Measurements from ENCODE around the gene FNTB. TPM values are rescaled to one million over a fixed set of nuclear protein-coding genes. Genes with fewer than 3 reads are reported as not detected.

Gene FNTB
- total RNA-seq, 1 donor from 2014 or later = 14.0 TPM

DNA sequence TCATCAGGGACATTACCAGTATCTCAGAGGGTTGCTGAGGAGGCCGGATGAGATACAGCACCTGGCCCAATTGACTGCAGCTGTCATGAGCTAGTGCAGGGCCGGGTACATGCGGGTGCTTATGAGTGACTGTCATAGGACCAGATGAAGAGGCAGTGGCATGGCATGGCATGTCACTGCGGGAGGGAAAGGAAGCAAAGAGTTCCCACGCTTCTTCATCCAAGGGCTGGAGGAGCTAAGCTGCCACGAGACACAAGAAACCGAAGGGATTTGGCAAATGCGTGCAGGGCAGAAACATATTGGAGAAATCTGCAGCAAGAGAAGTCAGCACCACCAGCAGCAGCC is 33.4 kb upstream of the FNTB start:
- DNase-seq (ENCODE audit: low read depth) = no peak

- DNase-seq (ENCODE audit: low read depth) = no peak
Measured at GRCh38 chr14:64953661-64954060, 33.0 kb upstream of the FNTB start.

- DNase-seq (ENCODE audit: low read depth) = no peak
Measured at GRCh38 chr14:64954491-64955240, 32.0 kb upstream of the FNTB start.

DNA sequence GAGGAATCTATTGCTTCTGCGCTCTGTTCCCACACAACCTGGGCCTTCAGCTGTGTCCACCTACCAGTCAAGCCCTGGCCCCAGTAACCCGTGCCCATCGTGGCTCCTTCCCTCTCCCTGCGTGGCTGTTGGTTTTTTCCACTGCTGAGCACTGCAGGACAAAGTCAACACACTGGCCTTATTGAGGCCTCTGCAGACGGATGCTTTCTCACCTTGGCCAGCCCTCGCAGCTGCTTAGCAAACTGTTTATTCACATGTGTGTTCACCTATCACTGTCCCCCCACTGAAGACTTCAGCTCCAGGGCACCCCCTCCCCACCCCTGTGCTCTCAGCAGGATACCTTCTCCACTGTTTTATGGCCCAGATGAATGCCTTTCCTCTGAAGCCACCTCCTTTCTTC is 31.4 kb upstream of the FNTB start:
- no peak for DNase-seq (ENCODE audit: low read depth)

GRCh38 chr14:64956697-64957406 is 29.8 kb upstream of the FNTB start:
- no peak for DNase-seq (ENCODE audit: low read depth)

DNA sequence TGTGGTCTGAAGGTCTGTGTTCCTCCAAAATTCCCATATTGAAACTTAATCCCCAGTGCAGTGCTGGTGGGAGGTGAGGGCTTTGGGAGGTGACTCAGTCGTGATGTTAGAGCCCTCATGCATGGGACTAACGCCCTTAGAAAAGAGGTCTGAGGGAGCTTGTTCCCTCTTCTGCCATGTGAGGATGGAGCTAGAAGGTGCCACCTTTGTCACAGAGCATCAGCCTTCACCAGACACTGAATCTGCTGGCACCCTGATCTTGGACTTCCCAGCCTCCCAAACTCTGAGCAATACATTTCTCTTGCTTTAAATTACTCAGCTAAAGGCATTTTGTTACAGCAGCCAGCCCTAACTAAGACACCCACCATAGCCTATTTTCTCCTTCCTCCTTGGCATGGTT is 28.5 kb upstream of the FNTB start:
- DNase-seq (ENCODE audit: low read depth) = no peak

DNA sequence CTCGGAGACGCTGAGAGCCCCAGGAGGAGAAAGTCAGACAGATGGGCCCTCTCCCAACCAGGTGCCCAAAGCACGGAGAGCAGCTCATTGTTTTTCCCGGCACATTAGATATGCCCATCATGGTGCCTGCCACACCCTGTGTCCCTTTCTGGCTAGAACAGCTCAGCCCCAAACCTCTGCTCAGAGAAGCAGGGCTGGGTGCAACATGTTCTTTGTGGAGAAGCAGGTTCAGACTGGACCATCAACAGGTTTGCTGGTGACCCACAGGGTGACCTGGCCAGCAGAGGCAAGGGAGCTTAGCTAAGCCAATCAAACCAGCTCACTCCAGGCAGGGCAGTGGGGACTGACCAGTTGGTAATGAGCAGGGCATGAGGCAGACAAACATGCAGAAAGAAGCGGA is 28.0 kb upstream of the FNTB start:
- DNase-seq (ENCODE audit: low read depth) = peak; percentile 39

DNA sequence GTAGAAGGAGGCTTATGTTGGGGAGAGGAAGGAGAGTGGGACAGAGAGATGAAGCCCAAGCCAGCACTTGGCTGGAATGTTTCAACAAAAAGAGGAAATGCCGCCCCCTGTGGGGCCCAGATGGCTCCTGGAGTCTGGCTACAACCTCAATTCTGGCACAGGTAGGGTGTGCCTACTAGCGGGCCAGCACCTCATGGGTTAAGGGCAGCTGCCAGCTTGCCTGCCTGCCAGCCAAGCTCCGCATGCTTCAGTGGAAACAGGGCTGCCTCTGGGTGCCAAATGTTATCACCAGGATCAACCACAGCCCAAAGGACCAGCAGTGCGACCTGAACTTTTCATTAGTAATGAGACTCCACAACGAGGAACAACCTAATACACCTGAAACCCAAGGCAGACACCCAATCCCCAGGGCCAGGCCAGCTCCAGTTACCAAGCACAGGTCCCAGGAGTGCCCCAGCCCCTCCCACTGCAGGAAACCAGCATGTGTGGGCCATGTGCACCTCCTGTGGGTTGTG is 25.9 kb upstream of the FNTB start:
- DNase-seq (ENCODE audit: low read depth) = no peak

GRCh38 chr14:64963611-64964010 is 23.1 kb upstream of the FNTB start:
- DNase-seq (ENCODE audit: low read depth) = no peak

GRCh38 chr14:64965356-64966000 is 21.2 kb upstream of the FNTB start:
- no peak for DNase-seq (ENCODE audit: low read depth)

- DNase-seq (ENCODE audit: low read depth) = no peak
Measured at GRCh38 chr14:64966976-64967375, 19.7 kb upstream of the FNTB start.

DNA sequence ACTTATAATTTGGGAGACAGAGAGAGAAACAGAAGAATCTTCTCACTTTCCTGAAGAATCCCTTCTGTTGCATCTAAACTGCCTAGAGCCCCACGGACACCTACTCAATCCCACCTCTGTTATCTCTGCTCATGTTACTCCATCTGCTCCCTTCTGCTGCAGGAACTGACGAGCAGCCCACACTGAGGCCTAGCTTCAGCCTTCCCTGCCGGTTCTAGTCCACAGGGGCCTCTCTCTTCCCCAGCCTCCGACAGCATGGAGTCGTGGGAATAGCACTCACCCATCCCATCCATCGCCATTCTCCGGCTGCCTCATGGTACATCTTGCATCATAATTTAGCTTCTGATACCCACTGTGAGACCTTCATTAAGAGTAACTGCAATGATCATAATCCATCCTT is 18.5 kb upstream of the FNTB start:
- DNase-seq (ENCODE audit: low read depth) = no peak

DNA sequence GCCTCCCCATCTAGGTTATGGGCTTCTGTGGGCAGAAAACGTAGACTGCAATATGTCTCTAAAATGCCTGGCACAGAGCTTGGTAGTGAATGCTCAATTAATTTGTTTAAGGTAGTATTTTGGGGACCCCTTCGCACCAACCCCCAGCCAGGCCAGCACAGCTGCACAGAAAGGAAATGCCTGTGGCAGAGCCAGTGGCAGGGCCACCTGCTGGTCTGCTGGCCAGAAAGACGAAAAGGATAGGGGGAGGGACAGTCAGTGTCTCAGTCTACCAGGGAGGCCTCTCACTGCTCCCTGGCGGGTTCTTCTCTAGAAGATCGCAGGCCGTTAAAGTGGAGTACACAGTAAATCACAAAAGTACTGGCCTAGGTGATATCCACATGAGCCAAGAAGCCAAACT is 18.0 kb upstream of the FNTB start:
- DNase-seq (ENCODE audit: low read depth) = no peak

DNA sequence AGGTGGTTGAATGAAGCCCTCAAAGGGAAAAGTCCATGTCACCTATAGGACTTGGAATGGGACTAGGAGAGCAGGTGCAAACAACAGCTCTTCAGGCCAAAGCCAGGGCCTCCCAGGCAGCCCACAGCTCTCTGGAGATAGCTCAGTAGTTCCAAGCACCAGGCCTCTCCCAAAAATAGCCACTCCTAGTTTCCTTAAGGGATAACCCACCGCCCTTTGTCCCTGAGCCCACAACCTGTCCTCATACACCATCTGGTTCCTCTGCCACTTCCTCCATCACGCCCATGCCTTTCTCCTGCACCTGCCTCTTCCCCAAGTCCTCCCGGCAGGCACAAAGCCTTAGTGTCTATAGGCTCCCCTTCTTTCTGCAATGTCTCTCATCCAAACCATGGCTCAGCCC is 16.7 kb upstream of the FNTB start:
- no peak for DNase-seq (ENCODE audit: low read depth)

GRCh38 chr14:64970776-64971477 is 15.8 kb upstream of the FNTB start:
- DNase-seq (ENCODE audit: low read depth) = no peak

DNA sequence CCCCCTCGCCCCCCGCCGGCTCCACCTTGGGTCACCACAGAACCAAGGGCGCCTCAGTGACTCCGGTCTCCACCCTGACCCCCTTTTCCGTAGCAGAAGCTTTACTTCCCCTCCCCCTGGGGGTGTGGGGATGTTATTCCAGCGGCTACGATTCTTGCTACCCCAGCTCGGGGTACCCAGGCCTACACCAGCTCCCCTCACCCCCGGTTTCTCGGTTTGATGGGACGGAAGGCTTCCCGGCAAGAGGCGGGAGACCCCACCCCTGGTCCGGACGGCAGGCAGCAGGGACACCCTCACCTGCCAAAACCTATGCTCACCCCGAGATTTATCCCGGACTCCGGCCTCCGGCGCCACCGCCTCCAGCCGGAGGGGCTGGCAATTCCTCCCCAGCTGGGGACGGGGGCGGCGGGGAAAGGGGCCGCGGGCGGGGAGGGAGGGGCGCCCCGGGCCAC is 15.2 kb upstream of the FNTB start:
- DNase-seq (ENCODE audit: low read depth) = no peak

- no peak for DNase-seq (ENCODE audit: low read depth)
Measured at GRCh38 chr14:64971943-64972791, 14.5 kb upstream of the FNTB start, which contains the start of gene RAB15. Gene RAB15, minus strand, starts transcription at chr14:64972336. Its CDS starts 260 bp downstream, at chr14:64972076.

DNA sequence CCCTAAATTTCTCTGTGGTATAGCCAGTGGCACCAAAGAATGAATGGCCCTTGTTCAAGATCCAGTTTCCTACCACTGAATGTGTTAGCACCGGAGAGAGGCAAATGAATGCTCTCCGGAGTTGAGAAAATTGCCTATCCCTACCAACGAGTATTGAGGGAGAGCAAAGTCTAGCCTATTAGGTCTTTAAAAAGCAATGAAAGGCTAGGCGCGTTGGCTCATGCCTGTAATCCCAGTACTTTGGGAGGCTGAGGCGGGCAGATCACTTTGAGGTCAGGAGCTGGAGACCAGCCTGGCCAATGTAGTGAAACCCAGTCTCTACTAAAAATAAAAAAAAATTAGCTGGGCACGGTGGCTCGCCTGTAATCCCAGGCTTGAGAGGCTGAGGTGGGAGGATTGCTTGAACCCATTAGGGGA is 13.7 kb upstream of the FNTB start:
- no peak for DNase-seq (ENCODE audit: low read depth)

DNA sequence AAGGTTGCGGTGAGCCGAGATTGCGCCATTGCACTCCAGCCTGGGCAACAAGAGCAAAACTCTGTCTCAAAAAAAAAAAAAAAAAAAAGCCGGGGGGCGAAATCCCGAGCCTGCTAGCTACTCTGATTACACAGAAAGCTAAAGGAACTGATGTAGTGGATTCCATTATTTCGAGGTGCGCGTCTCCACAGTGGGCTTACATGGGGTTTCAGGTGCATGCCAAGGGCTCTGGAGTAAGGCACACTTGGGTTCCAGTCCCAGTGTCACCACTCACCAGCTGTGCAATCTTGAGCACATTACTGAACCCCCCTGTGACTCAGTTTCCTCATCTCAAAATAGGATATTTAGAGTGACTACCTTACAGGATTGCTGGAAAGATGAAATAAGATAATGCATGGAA is 12.9 kb upstream of the FNTB start:
- no peak for DNase-seq (ENCODE audit: low read depth)

- DNase-seq (ENCODE audit: low read depth) = no peak
Measured at GRCh38 chr14:64974563-64974962, 12.1 kb upstream of the FNTB start.

All from renal cortical epithelial cell (primary cell).